GM08714 (cell line): Measurements from ENCODE around the gene ZNF609.

ENCODE experiments used
- H3K4me3 ChIP-seq: fragments of 200-500 bp; sonication (Bioruptor generic); 2 replicates; pipeline ENCODE4 v1.5.1; 2014; ENCODE audit warnings: mild to moderate bottlenecking, low read length, inconsistent platforms
- ZNF274 ChIP-seq: IDR thresholded peaks from 2 replicates; pipeline ENCODE4 v1.6.1; 2012; ENCODE audit warnings: mild to moderate bottlenecking, low read depth, low read length

ZNF609 gene

DNA sequence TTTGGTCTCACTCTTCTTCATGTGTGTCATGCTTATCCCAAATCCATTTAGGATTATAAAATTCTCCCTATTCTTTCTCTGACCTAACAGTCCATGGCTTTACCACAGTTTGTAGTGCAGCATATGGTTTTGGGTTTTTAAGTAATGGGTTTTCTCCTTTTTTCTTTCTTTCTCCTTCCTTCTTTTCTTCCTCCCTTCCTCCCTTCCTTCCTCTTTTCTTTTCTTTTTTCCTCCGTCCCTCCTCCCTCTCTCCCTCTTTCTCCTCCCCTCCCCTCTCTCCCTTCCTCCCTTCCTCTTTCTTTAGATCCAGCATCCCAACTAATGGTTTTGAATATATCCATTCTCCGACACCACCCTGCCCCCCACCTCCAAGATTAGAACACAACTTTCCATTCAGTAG, 196.1 kb downstream of the ZNF609 start:
- no peak for TF ChIP-seq ZNF274
- H3K4me3 ChIP-seq = no peak overlapping the region

DNA sequence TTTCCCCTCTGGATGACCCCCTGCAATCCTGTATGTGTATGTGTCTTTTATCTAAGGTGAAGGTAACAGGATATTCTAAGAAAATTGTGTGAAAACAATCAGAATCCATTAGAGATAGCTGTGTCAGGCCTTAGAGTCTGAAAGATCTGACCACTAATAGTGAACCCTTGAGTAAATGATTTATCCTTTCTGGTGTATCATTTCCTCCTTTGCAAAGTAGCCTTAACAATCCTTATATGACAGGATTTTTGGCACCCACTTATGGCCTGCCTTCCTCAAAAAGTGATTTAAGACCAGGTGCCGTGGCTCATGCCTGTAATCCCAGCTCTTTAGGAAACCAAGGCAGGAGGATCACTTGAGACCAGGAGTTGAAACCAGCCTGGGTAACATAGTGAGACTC, 204.8 kb downstream of the ZNF609 start:
- no peak for TF ChIP-seq ZNF274
- peak overlapping the region; percentile 29; the same call in 1 of the 2 replicates for H3K4me3 ChIP-seq

DNA sequence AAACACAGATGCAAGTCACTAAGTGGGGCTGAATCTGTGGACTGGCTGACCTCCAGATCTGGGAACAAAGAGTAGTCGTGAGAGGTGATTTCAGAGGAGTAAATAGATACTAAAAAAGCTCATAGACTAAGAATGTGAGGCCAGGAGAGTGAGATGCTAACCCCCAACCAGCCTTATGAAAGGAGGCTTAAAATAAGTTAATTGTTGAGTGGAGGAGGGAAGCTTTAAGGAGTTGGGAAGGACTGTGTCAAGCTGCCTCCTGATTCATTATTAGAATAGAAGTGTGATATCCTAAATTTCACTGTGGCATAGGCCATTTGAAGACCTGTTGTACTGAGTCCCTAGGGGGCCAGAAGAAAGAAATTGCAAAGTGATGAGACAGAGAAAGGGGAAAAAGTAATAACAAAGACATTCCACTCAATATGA, 207.4 kb downstream of the ZNF609 start:
- no peak for TF ChIP-seq ZNF274

DNA sequence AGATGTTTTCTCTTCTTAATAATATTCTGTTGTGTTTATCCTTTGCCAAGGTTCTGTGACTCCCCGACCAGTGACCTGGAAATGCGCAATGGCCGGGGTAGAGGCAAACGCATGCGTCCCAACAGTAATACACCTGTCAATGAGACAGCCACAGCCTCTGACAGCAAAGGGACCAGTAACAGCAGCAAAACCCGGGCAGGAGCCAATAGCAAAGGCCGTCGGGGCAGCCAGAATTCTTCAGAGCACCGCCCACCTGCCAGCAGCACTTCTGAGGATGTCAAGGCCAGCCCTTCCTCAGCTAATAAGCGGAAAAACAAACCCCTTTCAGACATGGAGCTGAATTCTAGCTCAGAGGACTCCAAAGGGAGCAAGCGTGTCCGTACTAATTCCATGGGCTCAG, 213.5 kb downstream of the ZNF609 start:
- no peak for TF ChIP-seq ZNF274
- H3K4me3 ChIP-seq = no peak overlapping the region

More for the DNA sequence above, 207.4 kb downstream of the ZNF609 start:
- H3K4me3 ChIP-seq = no peak overlapping the region

DNA sequence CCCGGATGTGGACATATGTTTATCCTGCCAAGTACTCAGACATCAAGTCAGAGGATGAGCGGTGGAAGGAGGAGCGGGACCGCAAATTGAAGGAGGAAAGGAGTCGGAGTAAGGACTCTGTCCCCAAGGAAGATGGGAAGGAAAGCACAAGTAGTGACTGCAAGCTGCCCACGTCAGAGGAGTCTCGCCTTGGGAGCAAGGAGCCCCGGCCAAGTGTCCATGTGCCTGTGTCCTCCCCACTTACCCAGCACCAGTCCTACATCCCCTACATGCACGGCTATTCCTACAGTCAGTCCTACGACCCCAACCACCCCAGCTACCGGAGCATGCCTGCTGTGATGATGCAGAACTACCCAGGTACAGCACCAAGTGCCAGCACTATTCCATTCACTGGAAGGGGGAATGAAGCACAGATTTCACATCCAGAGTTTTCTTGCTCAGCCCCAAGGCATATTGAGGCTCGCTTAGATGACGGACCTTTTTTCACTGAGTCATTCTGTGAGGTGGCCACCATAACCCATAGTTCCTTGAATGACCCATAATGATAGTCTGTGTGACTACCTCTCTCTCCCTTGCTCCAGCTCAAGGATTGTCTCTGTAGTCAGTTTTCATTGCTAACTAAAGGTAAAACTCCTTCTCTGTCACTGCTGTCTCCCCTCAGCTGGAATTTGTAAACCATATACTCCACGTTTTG, 217.9 kb downstream of the ZNF609 start:
- no peak overlapping the region for H3K4me3 ChIP-seq
- TF ChIP-seq ZNF274 = no peak

DNA sequence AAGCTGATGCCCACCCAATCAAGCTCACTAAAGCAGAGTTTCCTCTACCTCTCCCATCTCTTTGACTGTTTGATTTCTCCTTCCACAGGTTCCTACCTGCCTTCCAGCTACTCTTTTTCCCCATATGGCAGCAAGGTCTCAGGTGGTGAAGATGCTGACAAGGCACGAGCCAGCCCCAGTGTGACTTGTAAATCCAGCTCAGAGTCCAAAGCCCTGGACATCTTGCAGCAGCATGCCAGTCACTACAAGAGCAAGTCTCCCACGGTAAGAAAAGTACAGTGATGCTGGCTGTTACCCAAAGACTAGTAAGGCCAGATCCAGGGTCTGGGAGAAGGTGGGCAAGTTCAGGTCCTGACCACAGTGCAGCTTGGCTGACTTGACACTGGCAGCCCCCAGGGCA, 219.7 kb downstream of the ZNF609 start:
- H3K4me3 ChIP-seq = no peak overlapping the region
- TF ChIP-seq ZNF274 = no peak

DNA sequence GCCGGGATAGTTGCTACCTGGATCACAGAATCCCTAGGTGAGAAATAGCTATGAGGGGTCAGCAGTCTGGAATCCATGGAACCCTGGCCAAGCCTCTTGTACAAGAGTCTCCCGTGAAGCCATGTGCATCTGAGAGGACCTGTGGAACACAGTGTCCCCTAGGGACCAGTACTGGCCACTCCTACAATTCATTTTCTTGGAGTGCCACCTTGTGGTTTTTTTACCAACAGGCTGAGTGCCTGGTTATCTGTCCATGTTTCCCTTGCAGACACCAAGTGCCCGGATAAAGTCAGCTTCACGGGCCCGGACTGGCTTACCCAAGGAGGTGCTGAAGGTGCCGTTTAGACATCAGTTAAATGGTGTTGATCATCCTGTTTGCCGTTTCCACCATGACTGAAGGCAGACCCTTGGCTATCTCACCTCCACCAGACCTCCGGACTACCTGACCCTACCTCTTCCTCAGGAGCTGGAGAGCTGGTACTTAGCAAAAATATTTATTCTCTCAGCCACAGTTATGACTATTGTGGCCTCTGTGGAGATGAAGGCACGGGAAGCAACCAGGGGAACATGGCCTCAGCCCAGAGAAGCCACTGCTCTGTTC, 221.1 kb downstream of the ZNF609 start:
- no peak overlapping the region for H3K4me3 ChIP-seq
- TF ChIP-seq ZNF274 = no peak

DNA sequence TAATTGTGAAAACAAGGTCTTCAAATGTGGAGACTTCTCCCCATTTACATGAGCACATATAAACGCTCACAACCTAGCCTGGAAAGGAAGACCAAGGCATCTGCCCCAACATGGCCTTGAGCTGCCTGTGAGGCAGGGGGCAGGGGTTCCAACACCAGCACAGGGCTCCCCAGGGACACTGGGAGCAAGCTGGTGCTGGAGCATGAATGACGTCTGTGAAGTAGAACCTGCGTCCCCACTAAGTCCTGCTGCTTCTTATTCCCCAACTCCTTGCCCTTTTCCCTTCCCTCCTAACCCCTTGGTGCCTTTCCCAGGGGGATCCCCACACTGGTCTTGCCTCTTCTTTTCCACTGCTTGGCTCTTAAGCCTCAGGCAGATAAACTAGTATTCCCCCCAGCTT, 221.9 kb downstream of the ZNF609 start:
- no peak overlapping the region for H3K4me3 ChIP-seq
- TF ChIP-seq ZNF274 = no peak

DNA sequence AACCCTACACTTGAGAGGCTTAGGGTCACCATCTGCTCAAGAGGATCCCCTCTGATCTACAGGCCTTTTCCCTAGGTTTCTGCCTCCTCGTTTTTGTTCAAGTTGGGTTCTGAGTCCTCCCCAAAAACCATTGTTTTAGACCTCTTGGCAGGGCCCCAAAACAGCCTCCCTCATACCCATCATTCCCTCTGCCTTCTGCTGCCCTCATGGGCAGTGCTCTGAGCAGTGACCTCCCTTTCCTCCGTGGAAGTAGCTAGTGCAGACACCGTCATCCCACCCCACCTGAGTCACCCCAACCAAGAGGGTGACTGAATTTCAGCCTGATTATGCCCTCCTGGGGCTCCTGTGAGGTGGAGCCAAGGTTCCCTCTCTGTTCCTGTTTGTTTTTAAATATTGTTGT, 223.0 kb downstream of the ZNF609 start:
- no peak overlapping the region for H3K4me3 ChIP-seq
- TF ChIP-seq ZNF274 = no peak

DNA sequence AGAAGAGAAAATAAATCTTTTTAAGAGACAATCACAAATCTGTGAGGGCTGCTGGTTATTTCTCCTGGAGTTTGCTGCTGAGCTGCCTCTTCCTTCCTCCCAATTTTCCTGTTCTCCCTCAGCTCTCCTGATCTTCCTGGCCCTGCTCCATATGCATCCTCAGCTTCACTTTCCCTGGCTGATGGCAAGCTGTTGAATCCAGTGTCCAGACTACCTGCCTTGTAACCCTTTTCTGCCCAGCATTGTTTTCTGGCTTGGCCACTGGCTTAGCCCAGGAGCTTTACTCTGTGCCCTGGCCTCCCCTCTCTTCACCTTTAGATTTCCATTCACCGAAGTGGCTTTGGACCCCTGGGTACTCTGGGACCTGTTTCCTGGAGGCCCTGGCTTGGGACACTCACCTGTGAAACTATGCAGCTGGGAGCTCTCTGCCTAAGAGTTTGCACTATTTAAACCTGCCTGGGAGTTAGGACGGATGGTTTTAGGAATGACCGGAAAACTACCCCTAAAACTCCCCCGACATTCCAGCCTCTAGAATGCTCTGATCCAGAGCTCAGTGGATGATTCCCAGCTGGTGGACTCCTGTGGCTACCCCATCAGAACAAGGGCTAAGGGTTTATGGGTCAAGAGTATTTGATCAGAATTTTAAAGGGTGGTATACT, 225.0 kb downstream of the ZNF609 start:
- no peak overlapping the region for H3K4me3 ChIP-seq
- no peak for TF ChIP-seq ZNF274

DNA sequence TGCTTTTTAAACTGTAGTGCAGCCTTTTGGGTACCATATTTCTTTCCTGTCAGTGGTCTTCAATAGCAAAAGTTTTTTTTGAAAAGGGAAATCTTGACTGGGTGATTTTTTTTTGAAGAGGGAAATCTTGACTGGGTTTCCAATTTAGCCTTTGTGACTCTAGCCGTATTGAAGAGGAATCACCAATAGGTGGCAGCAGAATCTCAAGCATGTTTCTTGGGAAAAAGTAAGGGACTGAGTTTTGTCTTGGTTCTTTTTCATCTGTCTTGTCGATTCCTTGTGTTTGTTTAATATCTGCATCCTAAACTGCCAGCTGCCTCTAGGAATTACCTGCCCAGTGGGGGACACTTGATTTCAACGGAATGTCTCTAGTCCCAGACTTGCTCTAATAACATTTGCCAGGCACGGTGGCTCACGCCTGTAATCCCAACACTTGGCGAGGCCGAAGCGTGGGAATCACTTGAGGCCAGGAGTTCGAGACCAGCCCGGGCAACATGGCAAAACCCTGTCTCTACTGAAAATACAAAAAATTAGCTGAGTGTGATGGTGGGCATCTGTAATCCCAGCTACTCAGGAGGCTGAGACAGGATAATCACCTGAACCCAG, 225.9 kb downstream of the ZNF609 start:
- H3K4me3 ChIP-seq = no peak overlapping the region
- no peak for TF ChIP-seq ZNF274

DNA sequence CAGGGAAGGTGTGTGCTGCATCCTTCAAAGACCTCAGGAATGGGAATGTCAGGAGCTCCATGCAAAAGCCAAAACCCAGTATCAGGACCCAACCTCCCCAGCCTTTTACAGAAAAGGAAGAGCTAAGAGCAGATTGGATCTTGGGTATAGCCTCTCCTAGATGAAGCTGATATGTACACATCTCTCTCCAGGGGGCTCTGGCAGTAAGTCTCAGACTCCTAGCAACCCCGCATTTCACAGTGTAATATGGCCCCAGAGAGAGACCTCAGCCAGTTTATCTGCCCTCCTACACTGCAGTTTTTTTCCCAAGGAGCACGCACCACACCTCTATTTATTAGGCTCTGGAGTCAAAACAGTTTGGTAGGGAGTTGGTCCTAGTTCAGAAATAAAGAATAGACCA, 226.8 kb downstream of the ZNF609 start:
- TF ChIP-seq ZNF274 = no peak
- no peak overlapping the region for H3K4me3 ChIP-seq

DNA sequence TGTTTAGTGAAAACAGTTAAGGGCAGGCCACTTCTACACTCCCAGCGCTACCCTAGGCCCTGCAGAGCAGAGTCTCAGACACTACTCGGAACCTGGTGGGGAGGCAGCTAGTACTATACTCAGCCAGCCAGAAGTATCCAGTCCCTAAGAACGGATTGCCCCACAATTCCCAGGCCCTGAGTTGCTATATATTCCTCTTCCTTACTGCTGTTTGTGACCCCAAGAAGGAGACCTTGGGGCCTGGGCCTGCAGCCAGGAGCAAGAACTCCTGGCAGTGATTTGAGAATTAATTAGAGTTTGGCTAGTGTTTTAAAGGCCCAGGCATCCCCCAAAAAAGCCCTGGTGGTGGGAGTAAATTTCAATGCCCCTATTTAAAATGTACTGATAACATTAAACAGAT, 227.3 kb downstream of the ZNF609 start:
- TF ChIP-seq ZNF274 = no peak
- H3K4me3 ChIP-seq = no peak overlapping the region

DNA sequence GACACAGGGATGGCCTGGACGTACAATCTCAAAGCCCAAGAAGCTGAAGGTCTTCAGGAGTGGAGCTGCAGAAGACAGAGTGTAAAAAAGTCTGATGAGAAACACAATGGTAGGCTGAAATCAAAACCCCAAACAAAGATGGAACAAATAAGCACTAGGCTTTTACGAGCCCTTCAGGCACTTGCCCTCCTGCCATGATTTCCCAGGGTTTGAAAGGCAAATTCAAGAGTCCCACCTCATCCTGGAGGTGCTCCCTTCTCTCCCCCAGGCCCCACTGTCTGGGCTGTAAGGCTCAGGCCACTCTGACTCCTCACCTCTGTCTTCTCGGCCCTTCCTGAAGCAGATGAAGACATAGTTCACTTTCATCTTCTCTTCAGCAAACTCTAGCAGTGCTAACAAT, 228.4 kb downstream of the ZNF609 start:
- H3K4me3 ChIP-seq = no peak overlapping the region
- TF ChIP-seq ZNF274 = no peak

DNA sequence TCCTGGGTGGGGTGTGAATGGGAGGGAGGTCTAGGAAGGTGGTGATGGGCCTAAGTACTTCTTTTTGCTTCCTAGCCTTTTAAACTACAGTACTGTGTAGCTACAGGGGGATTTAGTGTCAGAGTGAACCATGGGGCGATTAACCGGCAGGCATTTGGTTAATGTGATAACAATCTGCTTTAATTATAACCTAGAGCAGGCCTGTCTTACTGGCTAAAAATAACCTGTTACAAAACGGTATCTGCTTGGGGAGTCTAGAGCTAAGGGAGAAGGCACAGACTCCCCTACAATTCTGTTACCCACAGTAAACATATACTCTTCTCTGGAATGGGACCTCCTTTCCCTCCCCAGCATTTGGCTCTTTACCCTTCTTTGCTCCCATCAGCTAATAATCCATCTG, 229.6 kb downstream of the ZNF609 start:
- H3K4me3 ChIP-seq = no peak overlapping the region
- TF ChIP-seq ZNF274 = no peak
